HG02870 (cell line): ENCODE results near the gene CSTA.
"Not testable (repeated sequence)": the region's sequence is repeated elsewhere in the genome, so short reads cannot be mapped to it uniquely, and the experiment has no call there.

ENCODE experiments used
- ATAC-seq: cut with Tn5 transposase; IDR thresholded peaks from one replicate; pipeline ENCODE4 v1.9.1; 2021; ENCODE audit warnings: mild to moderate bottlenecking, moderate library complexity; ENCODE audit not compliant: unreplicated experiment

The CSTA gene

GRCh38 chr3:122318620-122319019 lies 6.4 kb upstream of the CSTA start:
- no peak for ATAC-seq

GRCh38 chr3:122322095-122323075 lies 2.7 kb upstream of the CSTA start:
- ATAC-seq: peak; percentile 49

- no peak for ATAC-seq
Measured at GRCh38 chr3:122325769-122326168, 721 bp downstream of the CSTA start.

GRCh38 chr3:122331886-122332285 lies 6.8 kb downstream of the CSTA start:
- no peak for ATAC-seq

GRCh38 chr3:122332551-122332950 lies 7.5 kb downstream of the CSTA start:
- ATAC-seq: no peak

GRCh38 chr3:122342803-122343202 lies 17.8 kb downstream of the CSTA start:
- no peak for ATAC-seq

GRCh38 chr3:122343654-122344053 lies 18.6 kb downstream of the CSTA start:
- no peak for ATAC-seq

- no peak for ATAC-seq
Measured at GRCh38 chr3:122349171-122349570, 24.1 kb downstream of the CSTA start.

- ATAC-seq: no peak
Measured at GRCh38 chr3:122350814-122351418, 25.9 kb downstream of the CSTA start.

GRCh38 chr3:122351612-122352011 lies 26.6 kb downstream of the CSTA start:
- ATAC-seq: no peak

- no peak for ATAC-seq
Measured at GRCh38 chr3:122353215-122353614, 28.2 kb downstream of the CSTA start.

- ATAC-seq: no peak
Measured at GRCh38 chr3:122353893-122354401, 28.9 kb downstream of the CSTA start.

- ATAC-seq: no peak
Measured at GRCh38 chr3:122355612-122356011, 30.6 kb downstream of the CSTA start.

GRCh38 chr3:122356402-122356801 lies 31.4 kb downstream of the CSTA start:
- ATAC-seq: no peak

- no peak for ATAC-seq
Measured at GRCh38 chr3:122357828-122358702, 33.0 kb downstream of the CSTA start.

GRCh38 chr3:122358703-122359032 lies 33.6 kb downstream of the CSTA start:
- no peak for ATAC-seq

- no peak for ATAC-seq
Measured at GRCh38 chr3:122362026-122362425, 37.0 kb downstream of the CSTA start.

GRCh38 chr3:122364490-122364889 lies 39.4 kb downstream of the CSTA start:
- no peak for ATAC-seq

- no peak for ATAC-seq
Measured at GRCh38 chr3:122365073-122365472, 40.0 kb downstream of the CSTA start.

- ATAC-seq: not testable (repeated sequence)
Measured at GRCh38 chr3:122365582-122366378, 40.7 kb downstream of the CSTA start.
